ENCODE measurements around the gene ARHGEF16.

ARHGEF16 gene

DNA sequence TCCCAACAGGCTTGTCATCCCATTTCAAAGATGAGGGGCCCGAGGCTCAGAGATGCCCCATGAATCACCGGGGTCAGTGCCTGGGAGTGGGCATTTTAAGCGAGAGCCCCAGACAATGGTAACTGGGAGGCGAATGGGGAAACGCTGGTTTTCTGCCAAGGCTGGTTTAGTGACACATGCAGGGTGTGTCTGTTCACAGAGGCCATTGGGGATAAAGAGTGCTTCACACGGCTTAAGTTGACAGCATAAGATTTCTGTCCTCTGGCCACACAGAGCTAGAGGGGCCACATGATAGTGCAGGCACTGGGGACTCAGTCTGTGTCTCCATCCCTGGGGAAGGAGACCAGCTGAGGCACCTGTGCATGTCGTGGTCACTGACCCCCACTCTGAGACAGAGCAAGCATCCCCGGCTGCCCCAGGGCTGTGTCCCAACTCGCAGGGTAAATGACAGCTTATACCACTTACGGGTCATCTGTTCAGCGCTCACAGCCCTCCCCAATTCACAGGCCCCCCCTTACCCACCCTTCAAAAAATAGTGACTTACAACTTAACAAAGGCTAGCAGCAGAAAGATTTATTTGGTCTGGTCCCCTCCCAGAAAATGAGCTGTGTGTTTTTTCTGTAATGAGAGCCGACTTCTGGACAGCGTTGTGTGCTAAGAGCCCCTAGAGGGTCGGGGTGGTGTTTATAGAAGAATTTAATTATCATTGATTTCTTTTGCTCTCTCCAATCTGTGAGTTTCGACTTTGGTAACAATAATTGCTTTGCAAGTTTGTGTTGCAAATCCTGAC lies 34.9 kb upstream of the ARHGEF16 start:
- peaks cover 55% of the 10 kb centered on the region for H3K4me1 Mint-ChIP-seq
- TF ChIP-seq, protein P1, sequence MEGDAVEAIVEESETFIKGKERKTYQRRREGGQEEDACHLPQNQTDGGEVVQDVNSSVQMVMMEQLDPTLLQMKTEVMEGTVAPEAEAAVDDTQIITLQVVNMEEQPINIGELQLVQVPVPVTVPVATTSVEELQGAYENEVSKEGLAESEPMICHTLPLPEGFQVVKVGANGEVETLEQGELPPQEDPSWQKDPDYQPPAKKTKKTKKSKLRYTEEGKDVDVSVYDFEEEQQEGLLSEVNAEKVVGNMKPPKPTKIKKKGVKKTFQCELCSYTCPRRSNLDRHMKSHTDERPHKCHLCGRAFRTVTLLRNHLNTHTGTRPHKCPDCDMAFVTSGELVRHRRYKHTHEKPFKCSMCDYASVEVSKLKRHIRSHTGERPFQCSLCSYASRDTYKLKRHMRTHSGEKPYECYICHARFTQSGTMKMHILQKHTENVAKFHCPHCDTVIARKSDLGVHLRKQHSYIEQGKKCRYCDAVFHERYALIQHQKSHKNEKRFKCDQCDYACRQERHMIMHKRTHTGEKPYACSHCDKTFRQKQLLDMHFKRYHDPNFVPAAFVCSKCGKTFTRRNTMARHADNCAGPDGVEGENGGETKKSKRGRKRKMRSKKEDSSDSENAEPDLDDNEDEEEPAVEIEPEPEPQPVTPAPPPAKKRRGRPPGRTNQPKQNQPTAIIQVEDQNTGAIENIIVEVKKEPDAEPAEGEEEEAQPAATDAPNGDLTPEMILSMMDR (IDR thresholded peaks at IDR 0.05), result no peak
- H3K4me3 Mint-ChIP-seq, result peak overlapping the region; percentile 60
- peaks cover 20% of the 10 kb centered on the region for H3K9me3 Mint-ChIP-seq
- no peak for DNase-seq
- peaks cover 36% of the 10 kb centered on the region for H3K27me3 Mint-ChIP-seq (ENCODE audit: low read depth, poor library complexity)
- H3K27ac Mint-ChIP-seq, result no peak overlapping the region
- no peaks in the 10 kb centered on the region for H3K36me3 Mint-ChIP-seq (ENCODE audit: low read depth)

DNA sequence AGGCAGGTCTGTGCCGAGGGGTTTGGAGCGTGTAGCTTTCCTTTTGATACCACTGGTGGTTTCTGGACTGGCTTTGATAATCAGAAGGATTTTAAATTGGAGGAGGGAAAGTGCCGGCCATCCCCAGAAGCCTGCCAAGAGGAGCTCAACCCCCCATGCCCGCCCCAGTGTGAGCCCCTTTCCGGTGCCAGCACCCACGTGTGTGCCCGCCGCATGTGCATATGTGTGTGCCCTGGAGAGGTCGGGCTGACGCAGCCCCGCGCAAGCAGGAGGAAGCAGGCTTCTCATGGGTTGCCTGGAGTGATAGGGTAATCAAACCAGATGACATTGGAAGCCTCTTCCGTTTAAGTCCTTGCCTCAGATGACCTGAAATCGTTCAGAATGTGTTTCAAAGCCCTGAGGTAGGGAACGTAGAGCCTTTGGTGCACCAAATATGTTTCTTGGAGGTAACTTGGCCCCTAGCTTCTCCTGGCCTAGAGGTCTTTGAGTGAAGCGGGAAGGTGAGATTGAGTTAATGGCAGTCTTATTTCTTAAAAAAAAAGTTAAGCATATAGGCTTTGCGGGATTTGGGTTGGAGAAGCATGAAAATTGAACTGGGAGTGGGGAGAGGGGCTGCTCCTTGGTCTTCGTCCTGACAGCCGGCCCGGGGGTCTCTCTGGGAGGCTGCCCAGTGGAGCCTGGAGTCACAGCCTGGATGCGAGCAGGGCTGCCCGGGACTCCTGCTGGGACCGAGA lies 34.1 kb upstream of the ARHGEF16 start:
- TF ChIP-seq, protein P1 (IDR thresholded peaks at IDR 0.05), result no peak
- no peak for DNase-seq
- H3K4me3 Mint-ChIP-seq, result peak overlapping the region; percentile 60
- no peak overlapping the region for H3K27ac Mint-ChIP-seq
- peaks cover 49% of the 10 kb centered on the region for H3K4me1 Mint-ChIP-seq
- H3K9me3 Mint-ChIP-seq, result peaks cover 20% of the 10 kb centered on the region
- H3K27me3 Mint-ChIP-seq (ENCODE audit: low read depth, poor library complexity), result peaks cover 34% of the 10 kb centered on the region
- H3K36me3 Mint-ChIP-seq (ENCODE audit: low read depth), result no peaks in the 10 kb centered on the region

DNA sequence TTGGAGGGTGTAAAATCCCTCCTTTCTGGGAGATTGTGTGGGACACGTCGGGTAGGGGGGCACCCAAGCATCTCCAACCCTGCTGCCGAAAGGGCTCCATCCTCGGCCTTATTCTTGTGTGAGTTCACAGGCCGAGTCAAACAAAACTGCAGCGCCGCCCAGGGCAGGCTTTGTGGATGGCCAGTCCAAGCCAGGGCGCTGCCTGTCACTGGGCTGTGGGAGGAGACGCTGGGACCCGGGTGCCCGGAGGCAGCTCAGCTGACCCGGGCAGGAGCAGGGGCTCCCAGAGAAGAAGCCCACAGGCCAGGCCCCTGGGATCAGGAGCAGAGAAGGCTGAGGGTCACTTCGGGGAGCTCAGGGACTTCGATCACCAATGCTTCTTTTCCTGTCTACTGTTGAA lies 31.8 kb upstream of the ARHGEF16 start:
- Mint-ChIP-seq H3K4me3 (no peak overlapping the region), H3K4me1 (peaks cover 42% of the 10 kb centered on the region), H3K27ac (no peak overlapping the region), H3K9me3 (peaks cover 14% of the 10 kb centered on the region), H3K36me3 (ENCODE audit: low read depth) (no peaks in the 10 kb centered on the region), H3K27me3 (ENCODE audit: low read depth, poor library complexity) (peaks cover 33% of the 10 kb centered on the region)
- no peak for DNase-seq
- TF ChIP-seq, protein P1 (IDR thresholded peaks at IDR 0.05), result no peak

DNA sequence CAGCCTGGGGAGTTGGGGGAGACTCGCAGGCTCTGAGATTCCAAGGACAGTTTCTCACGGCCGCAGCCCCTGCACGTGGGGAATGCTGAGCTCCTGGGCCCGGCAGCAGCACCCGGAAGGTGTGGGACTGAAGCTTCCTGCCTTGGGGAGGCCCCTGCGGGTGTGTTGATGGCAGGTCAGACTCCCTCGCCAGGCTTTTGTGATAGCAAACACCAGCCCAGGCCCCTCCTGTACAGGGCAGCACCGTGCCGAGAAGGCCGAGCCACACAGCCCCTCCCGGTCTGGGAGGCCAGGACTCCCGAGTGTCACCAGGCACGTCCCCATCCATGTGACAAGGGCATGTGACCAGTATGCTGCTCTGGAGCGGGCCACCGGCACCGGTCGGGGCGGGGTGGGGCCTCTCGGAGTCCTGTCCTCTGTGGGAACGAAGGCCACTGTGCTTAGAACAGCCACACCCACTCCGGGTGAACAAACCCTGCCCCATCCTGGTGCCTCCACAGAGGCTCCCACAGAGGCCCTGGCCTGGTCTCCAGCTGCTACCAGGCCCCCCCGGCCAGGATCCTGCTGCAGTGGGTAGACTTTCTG lies 31.1 kb upstream of the ARHGEF16 start:
- H3K4me3 Mint-ChIP-seq, result no peak overlapping the region
- H3K27me3 Mint-ChIP-seq (ENCODE audit: low read depth, poor library complexity), result peaks cover 33% of the 10 kb centered on the region
- H3K4me1 Mint-ChIP-seq, result peaks cover 42% of the 10 kb centered on the region
- TF ChIP-seq, protein P1 (IDR thresholded peaks at IDR 0.05), result no peak
- no peak for DNase-seq
- H3K36me3 Mint-ChIP-seq (ENCODE audit: low read depth), result no peaks in the 10 kb centered on the region
- no peak overlapping the region for H3K27ac Mint-ChIP-seq
- peaks cover 14% of the 10 kb centered on the region for H3K9me3 Mint-ChIP-seq

DNA sequence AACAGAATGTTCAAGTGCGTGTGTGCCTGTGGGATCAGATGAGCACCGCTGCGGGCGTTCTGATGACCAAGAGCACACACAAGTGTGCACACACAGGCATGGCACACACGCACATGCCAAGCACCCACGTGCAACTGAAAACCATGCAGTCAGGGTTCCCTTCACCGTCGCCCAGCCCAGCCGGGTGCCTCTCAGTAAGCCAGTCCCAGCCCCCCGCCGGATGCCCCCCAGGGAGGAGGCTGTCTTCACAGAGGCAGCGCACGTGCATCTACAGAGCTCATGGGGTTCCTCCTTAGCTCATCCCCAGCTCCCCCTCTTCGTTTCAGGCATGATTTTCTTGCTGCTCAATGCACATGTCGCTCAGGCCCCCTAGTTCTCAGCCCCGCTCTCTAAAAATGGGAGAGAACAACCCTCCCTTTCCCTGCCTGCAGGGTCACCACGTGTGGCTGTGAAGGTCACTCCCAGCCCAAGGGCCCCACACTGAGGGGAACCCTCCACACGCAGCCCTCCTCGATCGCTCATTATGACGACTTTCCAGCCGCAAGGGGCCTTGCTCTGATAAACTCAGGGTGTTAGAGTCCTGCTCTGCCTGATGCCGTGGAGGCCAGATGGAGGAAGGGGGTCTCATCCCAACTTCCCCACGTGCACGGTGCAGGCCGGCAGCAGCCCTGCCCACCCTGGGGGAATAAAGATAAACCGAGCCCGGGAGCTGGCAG lies 30.4 kb upstream of the ARHGEF16 start:
- H3K27me3 Mint-ChIP-seq (ENCODE audit: low read depth, poor library complexity), result peaks cover 38% of the 10 kb centered on the region
- TF ChIP-seq, protein P1 (IDR thresholded peaks at IDR 0.05), result no peak
- peaks cover 14% of the 10 kb centered on the region for H3K9me3 Mint-ChIP-seq
- H3K4me3 Mint-ChIP-seq, result peak overlapping the region; percentile 61
- peaks cover 42% of the 10 kb centered on the region for H3K4me1 Mint-ChIP-seq
- H3K36me3 Mint-ChIP-seq (ENCODE audit: low read depth), result no peaks in the 10 kb centered on the region
- no peak overlapping the region for H3K27ac Mint-ChIP-seq
- no peak for DNase-seq

Measured in nephron progenitor cell (in vitro differentiated cells).